Activated CD4-positive, alpha-beta T cell treated with anti-CD3 and anti-CD28 coated beads for 36 hours (primary cell): ENCODE results near the gene NMNAT2. TPM values are rescaled to one million over a fixed set of nuclear protein-coding genes. Genes with fewer than 3 reads are reported as not detected.

Experiments used
- ATAC-seq: fragments of 200-7000 bp; cut with Tn5 transposase; one replicate; pipeline ENCODE4 v1.10.0; 2021; ENCODE audit warnings: mild to moderate bottlenecking, moderate library complexity
- CTCF ChIA-PET: fragments of 350-600 bp; sonication (Branson Sonifier 250); formaldehyde crosslinking; loops from one replicate; lab custom pipeline; 2021; ENCODE audit warnings: antibody characterized with exemption; lab: Charles Lee
- POLR2A ChIA-PET: fragments of 350-600 bp; sonication (Branson Sonifier 250); formaldehyde crosslinking; loops from one replicate; lab custom pipeline; 2021; ENCODE audit warnings: antibody characterized with exemption, inconsistent platforms; lab: Charles Lee
- DNase-seq: peaks from one replicate; pipeline ENCODE4 v3.0.0-alpha.2; 2020
- H3K27ac Mint-ChIP-seq: one replicate; pipeline ENCODE4 v1.8.0; 2021; ENCODE audit warnings: mixed read lengths
- H3K27me3 Mint-ChIP-seq: one replicate; pipeline ENCODE4 v1.8.0; 2021; ENCODE audit warnings: mixed read lengths
- H3K36me3 Mint-ChIP-seq: one replicate; pipeline ENCODE4 v1.8.0; 2021; ENCODE audit warnings: low read depth, mixed read lengths
- H3K4me1 Mint-ChIP-seq: one replicate; pipeline ENCODE4 v1.8.0; 2021; ENCODE audit warnings: mixed read lengths
- H3K4me3 Mint-ChIP-seq: one replicate; pipeline ENCODE4 v1.8.0; 2021; ENCODE audit warnings: mild to moderate bottlenecking, moderate library complexity, mixed read lengths
- H3K9me3 Mint-ChIP-seq: one replicate; pipeline ENCODE4 v1.8.0; 2021; ENCODE audit warnings: low read depth, mixed read lengths
- intact Hi-C, 2 experiments: fragments of 100-400 bp; cut with DNase I in 1 of 2; cut with micrococcal nuclease in 1 of 2; formaldehyde crosslinking; loops; one replicate each; pipeline versions ENCODE4 v1.14.2 to v1.15.1; 2022 to 2024; cut with DNase I, micrococcal nuclease
- total RNA-seq, 2 experiments: library from RNA; stranded (reverse); gene quantifications; one replicate each; pipeline ENCODE4 v1.2.3, GENCODE V29; 2021

NMNAT2 gene
- total RNA-seq, 2 experiments from 2014 or later, result not detected

DNA sequence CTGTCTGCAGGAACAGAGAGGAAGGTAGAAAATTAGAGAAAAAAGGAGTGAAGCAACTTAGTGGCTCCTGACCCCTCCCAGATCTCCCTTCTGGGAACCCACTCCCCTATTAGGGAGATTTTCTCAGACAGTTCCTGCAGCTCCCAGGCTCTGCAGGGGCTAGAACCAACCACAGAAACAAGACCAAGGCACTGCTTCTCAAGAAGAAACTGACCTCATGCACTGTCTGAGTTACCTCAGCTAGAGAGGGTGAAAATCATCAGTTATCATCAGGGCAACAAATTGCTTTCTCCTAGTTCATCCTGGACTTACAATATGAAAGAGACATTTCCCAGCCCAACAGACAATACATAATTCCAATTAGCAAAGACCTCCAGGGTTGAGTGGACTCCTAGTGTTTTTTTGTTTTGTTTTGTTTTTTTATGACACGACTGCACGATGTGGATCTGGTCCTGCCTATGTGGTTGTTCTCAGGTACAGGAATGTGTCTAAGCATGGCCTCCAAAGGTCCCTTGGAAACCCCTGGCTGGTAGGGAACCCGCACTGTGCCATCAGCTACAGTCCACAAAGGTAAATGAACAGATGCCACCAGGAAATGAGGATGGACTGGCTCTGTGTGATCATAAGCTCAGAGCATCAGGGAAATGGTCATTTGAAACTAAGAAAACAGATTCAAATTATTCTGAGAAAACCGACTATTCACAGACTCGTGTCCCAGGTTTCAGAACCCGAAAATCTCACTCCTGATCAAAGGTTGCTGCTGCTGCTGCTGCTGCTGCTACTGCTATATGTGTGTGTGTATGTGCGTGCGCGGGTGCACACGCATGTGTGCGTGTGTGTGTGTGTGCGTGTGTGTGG lies 166.8 kb downstream of the NMNAT2 start:
- Mint-ChIP-seq H3K27ac (no peak overlapping the region), H3K27me3 (peaks cover 21% of the 10 kb centered on the region), H3K4me3 (no peak overlapping the region), H3K4me1 (no peaks in the 10 kb centered on the region), H3K36me3 (no peaks in the 10 kb centered on the region), H3K9me3 (peaks cover 2% of the 10 kb centered on the region)
- intact Hi-C loops, result no loop called here
- DNase-seq (no peak), ATAC-seq (no peak)
- ChIA-PET POLR2A (no interaction called here), CTCF (no interaction called here)

DNA sequence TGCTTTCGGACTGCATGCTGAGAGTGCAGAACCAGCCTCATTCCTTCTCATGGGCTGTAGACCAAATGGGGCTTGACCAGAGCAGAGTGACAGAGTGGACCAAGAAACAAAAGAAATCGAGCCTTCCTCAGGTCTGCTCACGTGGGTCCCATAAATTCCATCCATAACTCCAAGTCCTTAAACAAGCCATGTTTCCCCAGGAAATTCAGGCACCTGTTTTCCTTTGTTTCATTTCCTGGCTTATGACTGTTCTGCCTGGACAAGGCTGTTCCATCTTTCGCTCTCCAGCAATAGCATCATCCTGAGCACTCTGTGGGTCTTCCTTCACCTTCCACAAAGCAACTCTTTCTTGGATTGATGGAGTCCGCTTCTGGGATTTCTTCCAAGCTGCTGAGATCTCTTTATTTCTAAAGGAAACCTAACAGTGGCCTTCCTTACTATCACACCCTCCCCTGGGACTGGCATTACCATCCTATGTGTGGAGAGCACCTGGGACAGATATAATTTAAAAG lies 168.2 kb downstream of the NMNAT2 start:
- H3K9me3 Mint-ChIP-seq, result peaks cover 2% of the 10 kb centered on the region
- POLR2A ChIA-PET, result no interaction called here
- no peak overlapping the region for H3K4me3 Mint-ChIP-seq
- intact Hi-C loops, result no loop called here
- no peaks in the 10 kb centered on the region for H3K36me3 Mint-ChIP-seq
- no peak for DNase-seq
- CTCF ChIA-PET, result no interaction called here
- ATAC-seq, result no peak
- peaks cover 21% of the 10 kb centered on the region for H3K27me3 Mint-ChIP-seq
- H3K4me1 Mint-ChIP-seq, result no peaks in the 10 kb centered on the region
- no peak overlapping the region for H3K27ac Mint-ChIP-seq

DNA sequence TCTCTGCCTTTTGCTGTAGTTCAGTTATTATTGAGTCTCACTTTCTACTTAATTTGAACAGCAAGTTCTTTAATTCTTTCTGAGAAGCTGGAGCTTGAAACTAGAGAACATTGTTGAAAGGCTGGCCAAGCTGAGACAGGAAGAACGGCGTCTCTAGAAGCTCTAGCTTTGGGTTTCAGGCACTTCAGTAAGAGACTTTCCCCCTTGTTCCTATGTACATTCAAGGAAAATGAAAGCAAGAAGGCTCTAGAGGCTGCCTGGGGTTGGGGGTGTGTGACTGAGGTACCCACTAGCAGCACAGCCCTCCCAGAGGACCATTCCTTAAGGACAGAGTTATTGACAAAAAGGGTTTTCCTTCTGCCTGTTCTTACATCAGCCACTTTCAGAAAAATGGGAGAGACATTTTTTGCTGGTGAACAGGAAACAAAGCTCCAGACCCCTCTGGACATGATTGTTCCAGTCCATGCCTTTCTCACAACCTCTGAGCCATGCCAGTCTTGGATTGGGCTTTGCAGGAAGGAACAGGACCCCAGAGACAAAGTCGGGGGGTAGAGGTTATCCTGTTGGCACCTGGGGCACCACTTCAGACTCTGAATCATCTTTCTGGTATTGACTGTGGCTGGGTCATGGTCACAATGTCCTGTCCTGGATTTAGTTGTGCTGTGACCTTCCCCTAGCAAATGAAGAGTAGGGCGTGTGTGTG lies 169.0 kb downstream of the NMNAT2 start:
- no peak overlapping the region for H3K4me3 Mint-ChIP-seq
- ATAC-seq (no peak), DNase-seq (no peak)
- no peaks in the 10 kb centered on the region for H3K4me1 Mint-ChIP-seq
- intact Hi-C loops, result no loop called here
- H3K9me3 Mint-ChIP-seq, result no peaks in the 10 kb centered on the region
- POLR2A ChIA-PET, result no interaction called here
- peaks cover 21% of the 10 kb centered on the region for H3K27me3 Mint-ChIP-seq
- no peak overlapping the region for H3K27ac Mint-ChIP-seq
- CTCF ChIA-PET, result interaction anchor here (1.3 kb wide), 1 partner anchor 21 kb away, joined by 3 read pairs; no protein-coding TSS in a partner anchor
- H3K36me3 Mint-ChIP-seq, result no peaks in the 10 kb centered on the region

DNA sequence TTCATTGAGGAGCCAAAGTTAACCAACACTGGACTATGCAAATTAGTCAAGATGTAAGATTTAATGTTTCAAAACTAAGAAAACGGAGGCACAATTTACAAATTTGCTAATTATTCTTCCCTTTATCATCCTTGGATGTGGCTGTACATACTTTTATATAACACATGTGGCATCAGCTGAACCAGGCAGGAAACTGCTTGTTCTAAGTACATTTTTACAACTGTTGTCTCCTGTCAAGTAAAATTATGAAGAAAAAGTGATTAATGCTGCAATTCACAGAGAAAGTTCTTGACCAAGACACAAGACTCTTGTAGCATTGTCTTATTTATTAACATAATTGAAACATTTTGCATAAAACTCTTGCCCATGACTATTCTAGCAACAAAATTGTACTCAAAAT lies 170.2 kb downstream of the NMNAT2 start:
- DNase-seq (no peak), ATAC-seq (no peak)
- H3K4me3 Mint-ChIP-seq, result no peak overlapping the region
- no peaks in the 10 kb centered on the region for H3K4me1 Mint-ChIP-seq
- ChIA-PET CTCF (interaction anchor here (0.6 to 1.3 kb wide), 3 partner anchors 20 to 557 kb away, joined by 3 to 4 read pairs (median 3); partner anchors contain the start of gene RGL1), POLR2A (interaction anchor here (0.7 kb wide), 2 partner anchors 16 to 101 kb away, joined by 3 to 10 read pairs; no protein-coding TSS in a partner anchor)
- intact Hi-C loops, result no loop called here
- H3K9me3 Mint-ChIP-seq, result no peaks in the 10 kb centered on the region
- H3K36me3 Mint-ChIP-seq, result no peaks in the 10 kb centered on the region
- peaks cover 24% of the 10 kb centered on the region for H3K27me3 Mint-ChIP-seq
- no peak overlapping the region for H3K27ac Mint-ChIP-seq

DNA sequence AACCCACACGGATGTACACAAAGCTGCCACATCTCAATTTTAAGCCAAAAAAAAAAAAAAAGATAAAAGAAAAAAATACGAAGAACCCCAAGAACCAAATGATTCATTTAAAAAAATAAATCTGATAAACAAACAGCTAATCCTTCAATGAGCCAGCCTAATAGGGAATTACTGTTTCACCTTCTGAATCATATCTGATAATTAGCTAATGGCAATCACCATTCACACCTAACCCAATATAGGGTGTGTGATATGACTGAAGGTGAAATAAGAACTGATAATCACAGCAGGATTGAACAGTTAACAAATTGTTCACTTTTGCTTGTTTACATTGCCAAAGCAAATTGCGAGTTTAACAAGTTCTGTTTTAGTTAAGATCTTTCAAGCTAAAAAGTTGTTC lies 170.7 kb downstream of the NMNAT2 start:
- H3K4me1 Mint-ChIP-seq, result no peaks in the 10 kb centered on the region
- ATAC-seq (no peak), DNase-seq (no peak)
- H3K4me3 Mint-ChIP-seq, result no peak overlapping the region
- no peaks in the 10 kb centered on the region for H3K36me3 Mint-ChIP-seq
- H3K27me3 Mint-ChIP-seq, result peaks cover 24% of the 10 kb centered on the region
- no peaks in the 10 kb centered on the region for H3K9me3 Mint-ChIP-seq
- intact Hi-C loops, result no loop called here
- ChIA-PET CTCF (interaction anchor here (0.6 to 1.3 kb wide), 3 partner anchors 20 to 558 kb away, joined by 3 read pairs; partner anchors contain the start of gene RGL1), POLR2A (interaction anchor here (0.7 kb wide), 2 partner anchors 15 to 102 kb away, joined by 3 to 10 read pairs; no protein-coding TSS in a partner anchor)
- H3K27ac Mint-ChIP-seq, result no peak overlapping the region

DNA sequence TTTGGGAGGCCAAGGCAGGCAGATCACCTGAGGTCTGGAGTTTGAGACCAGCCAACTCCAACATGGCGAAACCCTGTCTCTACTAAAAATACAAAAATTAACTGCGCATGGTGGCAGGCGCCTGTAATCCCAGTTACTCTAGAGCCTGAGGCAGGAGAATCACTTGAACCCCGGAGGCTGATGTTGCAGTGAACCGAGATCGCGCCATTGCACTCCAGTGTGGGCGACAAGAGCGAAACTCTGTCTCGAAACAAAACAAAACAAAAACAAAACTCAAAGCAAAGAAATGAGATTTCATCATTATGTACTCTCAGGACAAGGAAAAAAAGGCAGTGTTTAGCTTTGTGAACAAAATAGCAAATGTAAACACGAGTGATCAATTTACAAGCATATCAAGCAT lies 171.1 kb downstream of the NMNAT2 start:
- H3K4me1 Mint-ChIP-seq, result no peaks in the 10 kb centered on the region
- H3K9me3 Mint-ChIP-seq, result no peaks in the 10 kb centered on the region
- H3K27me3 Mint-ChIP-seq, result peaks cover 24% of the 10 kb centered on the region
- no peak overlapping the region for H3K27ac Mint-ChIP-seq
- intact Hi-C loops, result no loop called here
- ATAC-seq (no peak), DNase-seq (no peak)
- H3K4me3 Mint-ChIP-seq, result no peak overlapping the region
- H3K36me3 Mint-ChIP-seq, result no peaks in the 10 kb centered on the region
- CTCF ChIA-PET, result interaction anchor here (0.6 kb wide), 1 partner anchor 34 kb away, joined by 3 read pairs; no protein-coding TSS in a partner anchor
- POLR2A ChIA-PET, result interaction anchor here (0.7 kb wide), 2 partner anchors 15 to 102 kb away, joined by 3 to 10 read pairs; no protein-coding TSS in a partner anchor

DNA sequence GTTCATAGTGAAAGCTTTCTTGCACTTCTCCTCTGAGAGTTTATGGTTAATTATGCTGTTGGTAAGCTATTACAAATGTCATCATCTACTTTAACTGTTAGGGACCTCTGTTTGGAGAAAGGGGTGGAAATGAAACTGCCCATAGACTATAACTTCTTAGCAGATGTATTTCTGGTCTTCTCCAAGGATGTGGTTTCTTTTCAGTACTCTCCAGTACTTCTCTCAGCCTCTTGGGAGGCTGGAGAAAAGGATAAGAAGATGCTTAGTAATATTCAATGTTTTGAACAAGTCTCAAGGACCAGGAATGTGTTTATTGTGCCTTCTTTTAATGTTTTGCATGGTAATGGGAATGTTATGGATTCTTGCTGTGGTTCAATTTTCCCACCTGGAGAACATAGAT lies 171.7 kb downstream of the NMNAT2 start:
- POLR2A ChIA-PET, result no interaction called here
- intact Hi-C loops, result no loop called here
- CTCF ChIA-PET, result no interaction called here

DNA sequence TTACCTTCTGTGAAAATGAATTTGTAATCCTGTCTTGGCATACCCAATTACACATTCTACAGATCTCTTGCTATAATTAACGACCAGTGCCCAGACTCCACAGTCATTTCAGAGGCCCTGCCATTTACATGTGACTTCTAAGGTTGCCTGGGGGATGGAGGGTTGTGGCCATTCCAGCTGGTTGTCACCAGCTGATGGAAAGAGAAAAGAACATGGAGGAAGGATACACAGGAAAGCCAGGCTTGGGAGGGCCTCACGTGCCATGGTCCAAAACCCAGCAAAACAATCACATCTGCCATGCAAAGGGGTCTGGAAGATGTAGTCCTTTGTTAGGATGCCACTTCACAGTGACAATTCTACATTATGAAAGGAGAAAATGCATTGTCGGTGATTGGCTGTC lies 172.8 kb downstream of the NMNAT2 start:
- H3K27ac Mint-ChIP-seq, result no peak overlapping the region
- ATAC-seq, result no peak
- no peaks in the 10 kb centered on the region for H3K4me1 Mint-ChIP-seq
- H3K9me3 Mint-ChIP-seq, result no peaks in the 10 kb centered on the region
- POLR2A ChIA-PET, result no interaction called here
- H3K27me3 Mint-ChIP-seq, result peaks cover 22% of the 10 kb centered on the region
- no peaks in the 10 kb centered on the region for H3K36me3 Mint-ChIP-seq
- intact Hi-C loops, result no loop called here
- CTCF ChIA-PET, result no interaction called here
- no peak for DNase-seq
- H3K4me3 Mint-ChIP-seq, result no peak overlapping the region

More for the DNA sequence above, 171.7 kb downstream of the NMNAT2 start:
- no peak for DNase-seq
- H3K27me3 Mint-ChIP-seq, result peaks cover 21% of the 10 kb centered on the region
- ATAC-seq, result no peak
- H3K4me3 Mint-ChIP-seq, result no peak overlapping the region
- no peaks in the 10 kb centered on the region for H3K36me3 Mint-ChIP-seq
- no peaks in the 10 kb centered on the region for H3K4me1 Mint-ChIP-seq
- no peak overlapping the region for H3K27ac Mint-ChIP-seq
- H3K9me3 Mint-ChIP-seq, result no peaks in the 10 kb centered on the region

DNA sequence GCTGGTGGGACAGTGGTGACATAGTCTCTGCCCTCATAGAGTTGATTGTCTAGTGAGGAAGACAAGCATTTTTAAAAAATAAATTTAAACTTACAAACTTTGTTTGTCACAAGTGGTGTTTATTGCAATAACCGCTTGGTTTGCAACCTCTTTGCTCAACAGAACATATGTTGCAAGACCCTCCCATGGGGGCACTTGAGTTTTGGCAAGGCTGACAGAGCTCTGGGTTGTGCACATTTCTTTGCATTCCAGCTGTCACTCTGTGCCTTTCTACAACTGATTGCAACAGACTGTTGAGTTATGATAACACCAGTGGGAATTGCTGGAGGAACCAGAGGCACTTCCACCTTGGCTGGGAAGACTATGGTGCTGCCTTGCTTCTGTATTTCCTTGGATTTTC lies 173.7 kb downstream of the NMNAT2 start:
- DNase-seq (no peak), ATAC-seq (no peak)
- no peaks in the 10 kb centered on the region for H3K36me3 Mint-ChIP-seq
- H3K4me3 Mint-ChIP-seq, result no peak overlapping the region
- no peaks in the 10 kb centered on the region for H3K9me3 Mint-ChIP-seq
- H3K4me1 Mint-ChIP-seq, result no peaks in the 10 kb centered on the region
- ChIA-PET POLR2A (no interaction called here), CTCF (interaction anchor here (0.8 kb wide), 1 partner anchor 282 kb away, joined by 3 read pairs; no protein-coding TSS in a partner anchor)
- H3K27ac Mint-ChIP-seq, result no peak overlapping the region
- H3K27me3 Mint-ChIP-seq, result peaks cover 16% of the 10 kb centered on the region
- intact Hi-C loops, result no loop called here

DNA sequence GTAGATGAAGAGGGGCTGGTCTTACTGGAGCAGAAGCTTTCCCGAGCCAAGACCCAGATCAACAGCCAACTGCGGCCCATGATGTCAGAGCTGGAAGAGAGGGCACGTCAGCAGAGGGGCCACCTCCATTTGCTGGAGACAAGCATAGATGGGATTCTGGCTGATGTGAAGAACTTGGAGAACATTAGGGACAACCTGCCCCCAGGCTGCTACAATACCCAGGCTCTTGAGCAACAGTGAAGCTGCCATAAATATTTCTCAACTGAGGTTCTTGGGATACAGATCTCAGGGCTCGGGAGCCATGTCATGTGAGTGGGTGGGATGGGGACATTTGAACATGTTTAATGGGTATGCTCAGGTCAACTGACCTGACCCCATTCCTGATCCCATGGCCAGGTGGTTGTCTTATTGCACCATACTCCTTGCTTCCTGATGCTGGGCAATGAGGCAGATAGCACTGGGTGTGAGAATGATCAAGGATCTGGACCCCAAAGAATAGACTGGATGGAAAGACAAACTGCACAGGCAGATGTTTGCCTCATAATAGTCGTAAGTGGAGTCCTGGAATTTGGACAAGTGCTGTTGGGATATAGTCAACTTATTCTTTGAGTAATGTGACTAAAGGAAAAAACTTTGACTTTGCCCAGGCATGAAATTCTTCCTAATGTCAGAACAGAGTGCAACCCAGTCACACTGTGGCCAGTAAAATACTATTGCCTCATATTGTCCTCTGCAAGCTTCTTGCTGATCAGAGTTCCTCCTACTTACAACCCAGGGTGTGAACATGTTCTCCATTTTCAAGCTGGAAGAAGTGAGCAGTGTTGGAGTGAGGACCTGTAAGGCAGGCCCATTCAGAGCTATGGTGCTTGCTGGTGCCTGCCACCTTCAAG lies 174.8 kb downstream of the NMNAT2 start:
- ATAC-seq, result no peak
- Mint-ChIP-seq H3K27me3 (peaks cover 14% of the 10 kb centered on the region), H3K9me3 (no peaks in the 10 kb centered on the region), H3K36me3 (no peaks in the 10 kb centered on the region), H3K4me3 (no peak overlapping the region), H3K4me1 (no peaks in the 10 kb centered on the region), H3K27ac (no peak overlapping the region)
- ChIA-PET POLR2A (no interaction called here), CTCF (interaction anchor here (1.2 kb wide), 1 partner anchor 50 kb away, joined by 3 read pairs; no protein-coding TSS in a partner anchor)
- intact Hi-C loops, result no loop called here
- no peak for DNase-seq
